ENCODE data around the gene ENSA. TPM values are rescaled to one million over a fixed set of nuclear protein-coding genes. Genes with fewer than 3 reads are reported as not detected.
"Not testable (repeated sequence)": the region's sequence is repeated elsewhere in the genome, so short reads cannot be mapped to it uniquely, and the experiment has no call there.

Gene ENSA
- polyA plus RNA-seq, 1 donor (not counting 4 experiments of a cell fraction or from before 2014, with no cell fraction given), result 102 TPM

- DNase-seq (ENCODE audit: low read depth, low spot score) (no peak), FAIRE-seq (no peak)
- peaks cover 59% of the 10 kb centered on the region for H4K20me1 ChIP-seq (ENCODE audit: control insufficient read depth, extremely low read depth, insufficient read depth, low read length)
- peak overlapping the region; percentile 90 to 98 (median 97) for H3K4me3 ChIP-seq (ENCODE audit: control insufficient read depth in 2 of 3, extremely low read depth in 1 of 3, insufficient read depth in 2 of 3, low read depth in 1 of 3, low read length in 3 of 3)
- TF ChIP-seq EZH2 (IDR thresholded peaks at IDR 0.05; ENCODE audit: low read length), result no peak
- no peak for TF ChIP-seq CTCF (optimal IDR thresholded peaks at IDR 0.05 in 1 of 3, IDR thresholded peaks at IDR 0.05 in 1 of 3, conservative IDR thresholded peaks at IDR 0.05 in 1 of 3; ENCODE audit: extremely low read depth in 1 of 3, insufficient read depth in 2 of 3, low read length in 3 of 3)
- peaks cover 63% of the 10 kb centered on the region for H3K79me2 ChIP-seq (ENCODE audit: control insufficient read depth, insufficient read depth, low read length)
- dilution Hi-C loops (cut with MboI; ENCODE audit: extremely low pct_ligation_motif_present, low sequenced_read_pairs), result no loop called here
- no peaks in the 10 kb centered on the region for H3K27me3 ChIP-seq (ENCODE audit: control insufficient read depth, extremely low read depth, insufficient read depth, low read length)
- no peak overlapping the region for H2AFZ ChIP-seq (ENCODE audit: control insufficient read depth, low read length)
- peak overlapping the region; percentile 98 for H3K27ac ChIP-seq (ENCODE audit: control insufficient read depth, insufficient read depth, low read length)
- peaks cover 24 to 59% of the 10 kb centered on the region in 2 experiments for H3K36me3 ChIP-seq (ENCODE audit: control insufficient read depth in 2 of 2, extremely low read depth in 1 of 2, insufficient read depth in 2 of 2, low read length in 2 of 2)
- H3K4me2 ChIP-seq (ENCODE audit: control insufficient read depth, extremely low read depth, insufficient read depth, low read depth, low read length), result peak overlapping the region; percentile 99
- H3K9me3 ChIP-seq (ENCODE audit: control insufficient read depth, low read depth, low read length), result no peaks in the 10 kb centered on the region
- H3K9ac ChIP-seq (ENCODE audit: control insufficient read depth, extremely low read depth, insufficient read depth, low read length), result peak overlapping the region; percentile 99
- H3K4me1 ChIP-seq (ENCODE audit: control insufficient read depth, extremely low read depth, insufficient read depth, low read length), result peaks cover 41% of the 10 kb centered on the region
- H3K9me1 ChIP-seq (ENCODE audit: control insufficient read depth, extremely low read depth, insufficient read depth, low read length), result no peaks in the 10 kb centered on the region
Observed at GRCh38 chr1:150575072-150575489, 54.3 kb downstream of the ENSA start.

GRCh38 chr1:150574260-150575071, 54.9 kb downstream of the ENSA start:
- FAIRE-seq, result no peak
- H3K36me3 ChIP-seq (ENCODE audit: control insufficient read depth in 2 of 2, extremely low read depth in 1 of 2, insufficient read depth in 2 of 2, low read length in 2 of 2), result peaks cover 24 to 59% of the 10 kb centered on the region in 2 experiments
- dilution Hi-C loops (cut with MboI; ENCODE audit: extremely low pct_ligation_motif_present, low sequenced_read_pairs), result no loop called here

GRCh38 chr1:150573648-150574071, 55.8 kb downstream of the ENSA start:
- H3K4me3 ChIP-seq (ENCODE audit: control insufficient read depth in 2 of 3, extremely low read depth in 1 of 3, insufficient read depth in 2 of 3, low read depth in 1 of 3, low read length in 3 of 3); H3K9ac ChIP-seq (ENCODE audit: control insufficient read depth, extremely low read depth, insufficient read depth, low read length); H3K9me3 ChIP-seq (ENCODE audit: control insufficient read depth, low read depth, low read length); H3K27me3 ChIP-seq (ENCODE audit: control insufficient read depth, extremely low read depth, insufficient read depth, low read length); DNase-seq (ENCODE audit: low read depth, low spot score); H2AFZ ChIP-seq (ENCODE audit: control insufficient read depth, low read length); H3K9me1 ChIP-seq (ENCODE audit: control insufficient read depth, extremely low read depth, insufficient read depth, low read length); FAIRE-seq; dilution Hi-C loops (cut with MboI; ENCODE audit: extremely low pct_ligation_motif_present, low sequenced_read_pairs): not testable (repeated sequence)
- H3K27ac ChIP-seq (ENCODE audit: control insufficient read depth, insufficient read depth, low read length), result peak overlapping the region; percentile 15
- peak overlapping the region; percentile 11 for H3K4me2 ChIP-seq (ENCODE audit: control insufficient read depth, extremely low read depth, insufficient read depth, low read depth, low read length)
- peaks cover 52% of the 10 kb centered on the region for H4K20me1 ChIP-seq (ENCODE audit: control insufficient read depth, extremely low read depth, insufficient read depth, low read length)
- H3K79me2 ChIP-seq (ENCODE audit: control insufficient read depth, insufficient read depth, low read length), result peaks cover 53% of the 10 kb centered on the region
- H3K4me1 ChIP-seq (ENCODE audit: control insufficient read depth, extremely low read depth, insufficient read depth, low read length), result peaks cover 51% of the 10 kb centered on the region
- peaks cover 24 to 56% of the 10 kb centered on the region in 2 experiments for H3K36me3 ChIP-seq (ENCODE audit: control insufficient read depth in 2 of 2, extremely low read depth in 1 of 2, insufficient read depth in 2 of 2, low read length in 2 of 2)

More at GRCh38 chr1:150574260-150575071, 54.9 kb downstream of the ENSA start:
- no peaks in the 10 kb centered on the region for H3K9me1 ChIP-seq (ENCODE audit: control insufficient read depth, extremely low read depth, insufficient read depth, low read length)
- peak overlapping the region; percentile 99 for H3K4me2 ChIP-seq (ENCODE audit: control insufficient read depth, extremely low read depth, insufficient read depth, low read depth, low read length)
- no peaks in the 10 kb centered on the region for H3K27me3 ChIP-seq (ENCODE audit: control insufficient read depth, extremely low read depth, insufficient read depth, low read length)
- H3K4me1 ChIP-seq (ENCODE audit: control insufficient read depth, extremely low read depth, insufficient read depth, low read length), result peaks cover 44% of the 10 kb centered on the region
- DNase-seq (ENCODE audit: low read depth, low spot score), result no peak
- H3K27ac ChIP-seq (ENCODE audit: control insufficient read depth, insufficient read depth, low read length), result peak overlapping the region; percentile 98
- H3K9ac ChIP-seq (ENCODE audit: control insufficient read depth, extremely low read depth, insufficient read depth, low read length), result peak overlapping the region; percentile 99
- no peak overlapping the region for H2AFZ ChIP-seq (ENCODE audit: control insufficient read depth, low read length)
- H3K79me2 ChIP-seq (ENCODE audit: control insufficient read depth, insufficient read depth, low read length), result peaks cover 61% of the 10 kb centered on the region
- peak overlapping the region; percentile 90 to 98 (median 97) for H3K4me3 ChIP-seq (ENCODE audit: control insufficient read depth in 2 of 3, extremely low read depth in 1 of 3, insufficient read depth in 2 of 3, low read depth in 1 of 3, low read length in 3 of 3)
- H3K9me3 ChIP-seq (ENCODE audit: control insufficient read depth, low read depth, low read length), result no peaks in the 10 kb centered on the region
- peaks cover 59% of the 10 kb centered on the region for H4K20me1 ChIP-seq (ENCODE audit: control insufficient read depth, extremely low read depth, insufficient read depth, low read length)
- TF ChIP-seq EZH2 (IDR thresholded peaks at IDR 0.05; ENCODE audit: low read length) (no peak), CTCF (optimal IDR thresholded peaks at IDR 0.05 in 1 of 3, IDR thresholded peaks at IDR 0.05 in 1 of 3, conservative IDR thresholded peaks at IDR 0.05 in 1 of 3; ENCODE audit: extremely low read depth in 1 of 3, insufficient read depth in 2 of 3, low read length in 3 of 3) (no peak)

Measured in keratinocyte (primary cell).